OCI-LY7 (cell line): ENCODE data around the gene FCSK.

Experiments
- EZH2phosphoT487 ChIP-seq: fragments of 200-600 bp; sonication (generic); IDR thresholded peaks from 2 replicates; pipeline ENCODE4 v1.6.1; 2018; ENCODE audit warnings: low read depth, borderline replicate concordance, mild to moderate bottlenecking, mixed run types, antibody characterized with exemption, low read length, moderate library complexity, mixed read lengths
- TF ChIP-seq, protein P1 (sequence below): fragments of 200-600 bp; sonication (generic); conservative IDR thresholded peaks from 2 replicates; pipeline ENCODE4 v1.5.1; 2014; ENCODE audit warnings: mild to moderate bottlenecking, antibody characterized with exemption, low read length, moderate library complexity, mixed read lengths

DNA sequence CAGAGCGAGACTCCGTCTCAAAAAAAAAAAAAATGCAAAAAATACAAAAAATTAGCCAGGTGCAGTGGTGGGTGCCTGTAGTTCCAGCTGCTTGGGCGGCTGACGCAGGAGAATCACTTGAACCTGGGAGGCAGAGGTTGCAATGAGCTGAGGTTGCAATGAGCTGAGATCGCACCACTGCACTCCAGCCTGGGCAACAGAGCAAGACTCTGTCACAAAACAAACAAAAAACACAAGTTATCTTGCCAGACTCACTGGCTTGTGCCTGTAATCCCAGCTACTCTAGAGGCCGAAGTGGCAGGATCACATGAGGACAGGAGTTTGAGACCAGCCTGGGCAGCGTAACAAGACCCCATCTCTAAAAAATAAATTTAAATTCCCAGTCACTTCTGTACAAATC is 12.1 kb upstream of the FCSK start:
- TF ChIP-seq, protein P1, sequence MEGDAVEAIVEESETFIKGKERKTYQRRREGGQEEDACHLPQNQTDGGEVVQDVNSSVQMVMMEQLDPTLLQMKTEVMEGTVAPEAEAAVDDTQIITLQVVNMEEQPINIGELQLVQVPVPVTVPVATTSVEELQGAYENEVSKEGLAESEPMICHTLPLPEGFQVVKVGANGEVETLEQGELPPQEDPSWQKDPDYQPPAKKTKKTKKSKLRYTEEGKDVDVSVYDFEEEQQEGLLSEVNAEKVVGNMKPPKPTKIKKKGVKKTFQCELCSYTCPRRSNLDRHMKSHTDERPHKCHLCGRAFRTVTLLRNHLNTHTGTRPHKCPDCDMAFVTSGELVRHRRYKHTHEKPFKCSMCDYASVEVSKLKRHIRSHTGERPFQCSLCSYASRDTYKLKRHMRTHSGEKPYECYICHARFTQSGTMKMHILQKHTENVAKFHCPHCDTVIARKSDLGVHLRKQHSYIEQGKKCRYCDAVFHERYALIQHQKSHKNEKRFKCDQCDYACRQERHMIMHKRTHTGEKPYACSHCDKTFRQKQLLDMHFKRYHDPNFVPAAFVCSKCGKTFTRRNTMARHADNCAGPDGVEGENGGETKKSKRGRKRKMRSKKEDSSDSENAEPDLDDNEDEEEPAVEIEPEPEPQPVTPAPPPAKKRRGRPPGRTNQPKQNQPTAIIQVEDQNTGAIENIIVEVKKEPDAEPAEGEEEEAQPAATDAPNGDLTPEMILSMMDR = no peak
- TF ChIP-seq EZH2phosphoT487 = no peak
